Keratinocyte (primary cell): ENCODE data around the gene FGFR2.

Source experiments
- CTCF ChIP-seq, 3 experiments: IDR thresholded peaks in 1 of 3; conservative IDR thresholded peaks in 1 of 3; optimal IDR thresholded peaks in 1 of 3; 2 replicates in 2 of 3; 3 replicates in 1 of 3; pipeline versions ENCODE3 to v1.5.1; 2011; ENCODE audit warnings: low read length in 3 of 3, mild to moderate bottlenecking in 3 of 3, moderate library complexity in 2 of 3, control low read depth in 1 of 3, inconsistent platforms in 1 of 3; ENCODE audit not compliant: insufficient read depth in 2 of 3; ENCODE audit errors: extremely low read depth in 1 of 3
- EZH2 ChIP-seq: IDR thresholded peaks from one replicate; pipeline ENCODE4 v1.6.1; 2012; ENCODE audit warnings: inconsistent platforms, mild to moderate bottlenecking, low read length, moderate library complexity

GRCh38 chr10:121514141-121514865 is 83.9 kb downstream of the FGFR2 start:
- TF ChIP-seq CTCF (optimal IDR thresholded peaks at IDR 0.05 in 1 of 3, IDR thresholded peaks at IDR 0.05 in 1 of 3, conservative IDR thresholded peaks at IDR 0.05 in 1 of 3; ENCODE audit: extremely low read depth in 1 of 3, insufficient read depth in 2 of 3, low read length in 3 of 3) (no peak), EZH2 (no peak)
